Tibial artery (tissue), 4 donors: ENCODE results near the gene TBL1X.

Source experiments
- DNase-seq, 2 donors: peaks; one replicate each; pipeline ENCODE4 v3.0.0-alpha.2; 2019
- H3K27ac ChIP-seq, 2 donors: fragments of 200-600 bp; sonication (generic) in 1 of 2; 1 replicate in 1 of 2; 2 replicates in 1 of 2; pipeline ENCODE4 v1.5.1; 2018 to 2019; ENCODE audit warnings: mild to moderate bottlenecking in 1 of 2
- H3K27me3 ChIP-seq, 2 donors: fragments of 200-600 bp; sonication (generic) in 1 of 2; one replicate each; pipeline versions ENCODE4 v1.5.1 to v1.6.0; 2016 to 2019
- H3K36me3 ChIP-seq, 3 donors: fragments of 200-600 bp; sonication (generic) in 2 of 3; one replicate each; pipeline ENCODE4 v1.5.1; 2016 to 2019; ENCODE audit warnings: mild to moderate bottlenecking in 2 of 3
- H3K4me1 ChIP-seq, 4 donors: fragments of 200-600 bp; sonication (generic) in 2 of 4; 1 replicate in 3 of 4; 2 replicates in 1 of 4; pipeline ENCODE4 v1.5.1; 2016 to 2019
- H3K4me3 ChIP-seq, 2 donors: fragments of 200-600 bp; sonication (generic) in 1 of 2; 1 replicate in 1 of 2; 2 replicates in 1 of 2; pipeline ENCODE4 v1.5.1; 2018 to 2019; ENCODE audit warnings: mild to moderate bottlenecking in 2 of 2
- H3K9me3 ChIP-seq, 3 donors: fragments of 200-600 bp; sonication (generic) in 1 of 3; one replicate each; pipeline ENCODE4 v1.5.1; 2016 to 2019
- CTCF ChIP-seq, 2 experiments: fragments of 200-600 bp in 1 of 2; fragments of 450-650 bp in 1 of 2; IDR thresholded peaks; one replicate each; pipeline ENCODE4 v1.5.1; 2017 to 2019; ENCODE audit warnings: antibody characterized with exemption in 2 of 2, mild to moderate bottlenecking in 1 of 2, moderate library complexity in 1 of 2
- intact Hi-C: fragments of 100-400 bp; cut with DNase I; formaldehyde crosslinking; loops from one replicate; pipeline ENCODE4 v1.15.0; 2023; ENCODE audit warnings: low total_unique reads

Gene TBL1X

DNA sequence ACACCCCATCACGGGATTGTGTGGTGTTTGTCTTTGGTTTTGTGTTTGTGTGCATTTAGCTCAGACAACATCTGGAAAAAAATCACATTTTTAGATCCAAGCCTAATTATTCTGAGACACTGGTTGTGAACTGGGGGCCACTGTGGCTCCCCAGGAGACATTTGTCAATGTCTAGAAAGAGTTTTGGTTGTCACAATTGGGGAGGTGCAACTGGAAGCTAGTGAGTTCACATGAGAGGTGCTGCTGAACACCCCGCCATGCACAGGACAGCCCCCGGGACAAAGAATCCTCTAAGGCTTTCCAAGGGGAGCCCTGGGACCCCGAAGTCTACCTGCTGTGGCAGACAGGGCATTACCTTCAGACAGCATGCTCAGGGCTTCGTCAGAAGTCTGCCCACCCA, 274.3 kb downstream of the TBL1X start:
- no peak for DNase-seq
- intact Hi-C loops: no loop called here
- peaks cover 0 to 3% (median 0%) of the 10 kb centered on the region in 3 donors for H3K9me3 ChIP-seq
- H3K4me1 ChIP-seq: no peaks in the 10 kb centered on the region
- no peaks in the 10 kb centered on the region for H3K27me3 ChIP-seq
- no peak overlapping the region for H3K27ac ChIP-seq
- H3K4me3 ChIP-seq: no peak overlapping the region
- TF ChIP-seq CTCF (IDR thresholded peaks at IDR 0.05): no peak
- no peaks in the 10 kb centered on the region for H3K36me3 ChIP-seq

DNA sequence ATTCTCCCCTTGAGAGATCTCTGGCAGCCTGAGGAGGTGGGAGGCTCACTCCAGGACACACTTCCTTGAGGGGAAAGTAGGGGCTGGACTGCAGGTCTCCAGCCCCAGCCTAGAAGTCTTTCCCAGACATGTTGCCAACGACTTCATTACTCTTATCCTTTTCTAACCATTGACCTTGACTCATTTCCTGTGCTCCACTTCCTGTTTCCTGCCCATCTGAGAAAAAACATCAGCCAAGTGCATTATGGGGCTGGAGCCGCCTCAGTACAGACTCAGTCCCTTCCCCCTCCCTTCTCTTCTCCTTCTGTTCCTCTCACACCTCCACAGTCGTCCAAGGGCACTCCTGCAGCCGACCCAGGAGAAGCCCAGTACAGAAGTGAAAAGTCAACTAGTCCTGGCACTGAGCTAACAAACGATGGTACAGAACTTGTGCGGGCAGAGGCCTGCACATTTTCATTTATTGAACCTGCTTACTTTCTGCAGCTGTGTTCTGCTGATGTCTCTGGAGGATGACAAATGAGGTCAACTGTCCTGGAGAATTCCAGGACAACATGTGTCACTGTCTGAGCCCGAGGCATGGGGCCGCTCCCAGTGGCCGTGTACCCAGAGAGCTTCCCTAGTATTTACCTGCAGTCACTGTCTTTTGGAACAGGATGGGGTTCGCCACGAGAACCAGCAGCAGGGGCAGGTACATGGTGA, 280.7 kb downstream of the TBL1X start:
- intact Hi-C loops: no loop called here
- no peaks in the 10 kb centered on the region for H3K4me1 ChIP-seq
- TF ChIP-seq CTCF (IDR thresholded peaks at IDR 0.05): no peak
- H3K36me3 ChIP-seq: no peaks in the 10 kb centered on the region
- H3K4me3 ChIP-seq: no peak overlapping the region
- H3K27ac ChIP-seq: no peak overlapping the region
- no peaks in the 10 kb centered on the region for H3K27me3 ChIP-seq
- no peaks in the 10 kb centered on the region for H3K9me3 ChIP-seq
- no peak for DNase-seq

DNA sequence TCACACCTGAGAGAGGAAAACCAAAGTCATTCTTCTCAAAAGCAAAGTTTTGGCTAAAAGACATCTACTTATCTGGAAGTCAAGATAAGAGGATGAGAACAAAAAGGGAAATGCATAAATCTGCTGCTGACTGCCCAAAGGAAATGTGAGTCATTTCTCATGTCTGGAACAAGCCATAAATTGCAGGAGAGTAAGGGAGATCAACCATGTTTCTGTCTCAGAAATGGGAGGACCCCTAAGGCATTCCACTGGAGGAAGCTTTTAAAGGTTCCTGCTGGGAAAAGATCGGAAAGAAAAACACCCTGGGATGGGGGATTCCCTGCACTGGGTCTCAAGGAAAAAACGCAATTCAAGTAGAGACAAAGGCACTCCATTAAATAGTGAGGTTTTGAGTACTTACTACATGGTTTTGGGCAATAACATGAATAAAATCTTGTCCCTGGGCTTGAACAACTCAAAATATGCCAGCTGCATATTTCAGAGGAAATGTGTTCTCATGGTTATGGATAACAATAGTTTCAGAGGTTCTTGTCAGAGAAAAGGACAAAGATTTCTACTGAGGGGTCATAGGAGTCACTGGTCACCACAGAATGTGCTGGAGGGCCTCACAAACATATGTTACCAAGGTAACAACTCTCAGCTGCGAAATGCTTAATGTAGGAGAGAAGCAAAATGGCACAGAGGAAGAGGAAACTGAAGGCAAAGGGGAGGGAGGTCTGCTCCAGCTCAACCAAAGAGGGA, 281.5 kb downstream of the TBL1X start:
- no peaks in the 10 kb centered on the region for H3K27me3 ChIP-seq
- no peaks in the 10 kb centered on the region for H3K4me1 ChIP-seq
- H3K36me3 ChIP-seq: no peaks in the 10 kb centered on the region
- DNase-seq: no peak
- no peaks in the 10 kb centered on the region for H3K9me3 ChIP-seq
- intact Hi-C loops: no loop called here
- no peak for TF ChIP-seq CTCF (IDR thresholded peaks at IDR 0.05)
- no peak overlapping the region for H3K4me3 ChIP-seq
- H3K27ac ChIP-seq: no peak overlapping the region

DNA sequence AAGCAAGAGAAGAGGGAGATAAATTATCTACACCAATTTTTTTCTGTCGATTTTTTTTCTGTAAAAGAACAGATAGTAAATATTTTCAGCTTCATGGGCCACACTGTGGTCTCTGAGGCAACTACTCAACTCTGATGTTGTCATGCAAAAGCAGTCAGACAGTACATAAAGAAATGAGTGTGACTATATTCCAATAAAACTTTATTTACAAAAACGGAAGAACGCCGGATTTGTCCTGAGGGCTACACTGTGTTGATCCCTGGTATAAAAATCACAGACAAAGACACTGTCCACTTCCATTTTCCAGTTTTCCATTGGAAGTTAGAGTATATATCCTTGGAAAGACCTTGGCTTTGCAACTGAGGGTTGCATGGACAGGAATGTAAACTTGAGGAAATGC, 282.8 kb downstream of the TBL1X start:
- H3K36me3 ChIP-seq: no peaks in the 10 kb centered on the region
- intact Hi-C loops: no loop called here
- H3K9me3 ChIP-seq: no peaks in the 10 kb centered on the region
- no peak overlapping the region for H3K27ac ChIP-seq
- TF ChIP-seq CTCF (IDR thresholded peaks at IDR 0.05): no peak
- H3K27me3 ChIP-seq: no peaks in the 10 kb centered on the region
- no peak for DNase-seq
- no peak overlapping the region for H3K4me3 ChIP-seq
- no peaks in the 10 kb centered on the region for H3K4me1 ChIP-seq

GRCh38 chrX:9749146-9749692, 284.4 kb downstream of the TBL1X start:
- no peak overlapping the region for H3K4me3 ChIP-seq
- intact Hi-C loops: no loop called here
- H3K4me1 ChIP-seq: no peaks in the 10 kb centered on the region
- H3K36me3 ChIP-seq: no peaks in the 10 kb centered on the region
- DNase-seq: no peak
- TF ChIP-seq CTCF (IDR thresholded peaks at IDR 0.05): no peak
- H3K27ac ChIP-seq: no peak overlapping the region
- H3K27me3 ChIP-seq: no peaks in the 10 kb centered on the region
- H3K9me3 ChIP-seq: no peaks in the 10 kb centered on the region
